Right atrium auricular region (tissue), 2 donors: ENCODE data around the gene MGAT3. TPM values are rescaled to one million over a fixed set of nuclear protein-coding genes. Genes with fewer than 3 reads are reported as not detected.

Experiments used
- DNase-seq: peaks from one replicate; pipeline ENCODE4 v3.0.0-alpha.2; 2019; ENCODE audit warnings: low spot score
- H3K27ac ChIP-seq, 2 donors: fragments of 200-600 bp; sonication (generic); 1 replicate in 1 of 2; 2 replicates in 1 of 2; pipeline ENCODE4 v1.5.1; 2016 to 2019
- H3K27me3 ChIP-seq, 2 donors: fragments of 200-600 bp; sonication (generic); one replicate each; pipeline versions ENCODE4 v1.5.1 to v1.6.0; 2017 to 2019
- H3K36me3 ChIP-seq: fragments of 200-600 bp; sonication (generic); one replicate; pipeline ENCODE4 v1.5.1; 2016
- H3K4me1 ChIP-seq, 2 donors: fragments of 200-600 bp; sonication (generic); one replicate each; pipeline versions ENCODE4 v1.5.1 to v1.6.0; 2017 to 2019
- H3K4me3 ChIP-seq, 2 donors: fragments of 200-600 bp; sonication (generic); 1 replicate in 1 of 2; 2 replicates in 1 of 2; pipeline ENCODE4 v1.5.1; 2017 to 2019; ENCODE audit warnings: mild to moderate bottlenecking in 1 of 2, moderate library complexity in 1 of 2
- H3K9me3 ChIP-seq, 2 donors: fragments of 200-600 bp; sonication (generic); one replicate each; pipeline ENCODE4 v1.5.1; 2019
- total RNA-seq, 2 donors: library from RNA; depleted of rRNA; stranded (reverse); fragments of >200 nt; gene quantifications; one replicate each; pipeline ENCODE4 v1.1.0, GENCODE V29; 2016
- TF ChIP-seq, protein P1 (sequence below), 2 donors: fragments of 200-600 bp; sonication (generic); IDR thresholded peaks; one replicate each; pipeline ENCODE4 v1.5.1; 2019; ENCODE audit warnings: antibody characterized with exemption in 2 of 2

The MGAT3 gene
- total RNA-seq, 2 donors from 2014 or later = 2.9 to 11.3 TPM

DNA sequence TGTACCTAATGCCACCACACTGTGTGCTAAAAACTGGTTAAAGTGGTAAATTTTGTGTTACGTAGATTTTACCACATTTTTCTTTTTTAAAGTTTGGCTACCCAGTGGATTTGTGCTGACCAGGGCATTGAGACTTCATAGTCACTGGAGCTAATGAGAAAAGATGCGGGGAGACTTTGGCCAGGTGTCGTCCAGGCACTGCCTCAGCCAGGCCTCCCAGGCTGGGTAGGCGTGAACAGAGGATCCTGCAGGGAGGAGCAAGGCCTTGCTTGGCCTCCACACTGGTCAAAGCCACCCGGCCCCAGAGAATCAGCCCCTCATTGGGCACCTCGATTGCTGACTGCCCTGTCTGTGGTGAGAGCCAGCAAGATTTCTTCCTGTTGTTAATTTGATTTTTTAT lies 13.4 kb upstream of the MGAT3 start:
- DNase-seq = no peak
- no peaks in the 10 kb centered on the region for H3K27me3 ChIP-seq
- no peak overlapping the region for H3K4me3 ChIP-seq
- H3K27ac ChIP-seq = no peak overlapping the region
- no peaks in the 10 kb centered on the region for H3K36me3 ChIP-seq
- TF ChIP-seq, protein P1, sequence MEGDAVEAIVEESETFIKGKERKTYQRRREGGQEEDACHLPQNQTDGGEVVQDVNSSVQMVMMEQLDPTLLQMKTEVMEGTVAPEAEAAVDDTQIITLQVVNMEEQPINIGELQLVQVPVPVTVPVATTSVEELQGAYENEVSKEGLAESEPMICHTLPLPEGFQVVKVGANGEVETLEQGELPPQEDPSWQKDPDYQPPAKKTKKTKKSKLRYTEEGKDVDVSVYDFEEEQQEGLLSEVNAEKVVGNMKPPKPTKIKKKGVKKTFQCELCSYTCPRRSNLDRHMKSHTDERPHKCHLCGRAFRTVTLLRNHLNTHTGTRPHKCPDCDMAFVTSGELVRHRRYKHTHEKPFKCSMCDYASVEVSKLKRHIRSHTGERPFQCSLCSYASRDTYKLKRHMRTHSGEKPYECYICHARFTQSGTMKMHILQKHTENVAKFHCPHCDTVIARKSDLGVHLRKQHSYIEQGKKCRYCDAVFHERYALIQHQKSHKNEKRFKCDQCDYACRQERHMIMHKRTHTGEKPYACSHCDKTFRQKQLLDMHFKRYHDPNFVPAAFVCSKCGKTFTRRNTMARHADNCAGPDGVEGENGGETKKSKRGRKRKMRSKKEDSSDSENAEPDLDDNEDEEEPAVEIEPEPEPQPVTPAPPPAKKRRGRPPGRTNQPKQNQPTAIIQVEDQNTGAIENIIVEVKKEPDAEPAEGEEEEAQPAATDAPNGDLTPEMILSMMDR (IDR thresholded peaks at IDR 0.05) = no peak
- H3K9me3 ChIP-seq = no peaks in the 10 kb centered on the region
- peaks cover 0 to 9% of the 10 kb centered on the region in 2 donors for H3K4me1 ChIP-seq

DNA sequence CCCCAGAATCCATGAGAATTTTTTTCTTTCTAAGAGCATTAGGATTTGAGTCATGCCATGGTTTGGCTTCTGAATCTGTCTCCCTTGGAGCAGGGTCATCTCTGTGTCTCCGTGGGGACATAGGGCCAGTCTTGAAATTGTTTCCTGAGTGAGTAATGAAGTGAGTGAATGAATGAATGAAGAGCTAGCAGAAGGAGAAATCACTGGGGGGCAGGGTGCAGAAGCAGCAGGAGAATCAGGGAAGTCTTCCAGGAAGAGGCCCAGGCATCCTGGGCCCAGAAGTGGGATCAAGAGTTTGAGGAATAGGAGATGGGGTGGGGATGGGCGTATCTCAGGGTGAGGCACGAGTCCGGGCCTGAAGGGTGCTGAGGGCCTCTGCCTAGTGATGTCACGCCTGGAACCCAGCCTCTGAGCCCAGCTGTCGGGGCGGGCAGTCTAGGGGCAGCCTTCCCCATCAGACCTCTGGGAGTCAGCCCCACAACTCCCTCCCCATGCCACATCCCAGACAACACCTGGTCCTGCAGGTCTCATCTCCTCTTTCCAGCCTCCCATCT lies 12.5 kb upstream of the MGAT3 start:
- H3K4me3 ChIP-seq = no peak overlapping the region
- H3K27ac ChIP-seq = no peak overlapping the region
- TF ChIP-seq, protein P1 (IDR thresholded peaks at IDR 0.05) = no peak
- no peaks in the 10 kb centered on the region for H3K4me1 ChIP-seq
- H3K27me3 ChIP-seq = no peaks in the 10 kb centered on the region
- H3K36me3 ChIP-seq = no peaks in the 10 kb centered on the region
- DNase-seq = no peak
- H3K9me3 ChIP-seq = no peaks in the 10 kb centered on the region

DNA sequence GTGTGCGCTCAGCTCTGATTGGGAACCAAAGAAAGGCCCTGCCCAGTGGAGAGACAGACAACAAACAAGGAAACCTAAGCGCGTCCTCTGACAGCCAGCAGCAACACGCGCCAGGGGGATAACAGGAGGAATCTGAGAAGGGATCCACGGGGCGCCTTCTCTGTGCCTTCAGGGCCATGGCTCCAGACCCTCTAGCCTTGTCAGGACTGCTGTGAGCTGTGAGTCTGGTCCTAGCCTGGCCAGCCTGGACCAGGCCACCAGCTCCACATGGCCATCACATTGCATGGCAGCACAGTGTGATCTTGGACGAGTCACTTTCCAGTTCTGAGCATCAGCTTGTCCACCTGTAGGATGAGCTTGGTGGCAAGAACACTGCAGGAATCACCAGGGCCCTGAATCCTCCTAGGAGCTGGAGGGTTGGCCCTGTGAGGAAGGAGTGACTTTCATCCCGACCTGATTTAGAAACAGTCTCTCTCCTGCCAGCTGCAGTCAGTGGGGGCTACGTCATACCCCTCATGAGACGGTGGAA lies 11.8 kb upstream of the MGAT3 start:
- Histone ChIP-seq H3K27me3 (no peaks in the 10 kb centered on the region), H3K27ac (no peak overlapping the region), H3K9me3 (no peaks in the 10 kb centered on the region), H3K4me1 (no peaks in the 10 kb centered on the region), H3K4me3 (no peak overlapping the region), H3K36me3 (no peaks in the 10 kb centered on the region)
- TF ChIP-seq, protein P1 (IDR thresholded peaks at IDR 0.05) = no peak
- no peak for DNase-seq

DNA sequence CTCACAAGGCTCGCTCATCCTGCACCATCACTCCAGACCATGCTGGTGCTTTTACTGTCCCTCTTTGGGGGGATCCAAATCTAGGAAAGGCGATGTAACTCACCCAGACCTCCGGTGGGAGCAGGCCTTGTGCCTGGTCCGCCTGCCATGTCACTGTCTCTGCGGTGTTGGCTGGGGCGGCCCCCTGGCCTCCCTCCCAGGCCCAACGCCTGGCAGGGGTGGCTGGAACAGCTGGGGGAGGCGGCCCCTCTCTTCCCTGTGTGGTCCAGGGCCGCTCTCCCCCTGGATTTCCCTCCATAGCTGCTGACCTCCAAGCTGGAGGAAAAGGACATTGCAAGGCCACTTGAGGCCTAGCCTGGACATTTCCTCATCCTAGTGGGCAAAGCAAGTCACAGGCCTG lies 11.1 kb upstream of the MGAT3 start:
- TF ChIP-seq, protein P1 (IDR thresholded peaks at IDR 0.05) = no peak
- Histone ChIP-seq H3K27me3 (no peaks in the 10 kb centered on the region), H3K36me3 (no peaks in the 10 kb centered on the region), H3K27ac (no peak overlapping the region), H3K4me3 (no peak overlapping the region), H3K9me3 (no peaks in the 10 kb centered on the region), H3K4me1 (no peaks in the 10 kb centered on the region)
- no peak for DNase-seq

DNA sequence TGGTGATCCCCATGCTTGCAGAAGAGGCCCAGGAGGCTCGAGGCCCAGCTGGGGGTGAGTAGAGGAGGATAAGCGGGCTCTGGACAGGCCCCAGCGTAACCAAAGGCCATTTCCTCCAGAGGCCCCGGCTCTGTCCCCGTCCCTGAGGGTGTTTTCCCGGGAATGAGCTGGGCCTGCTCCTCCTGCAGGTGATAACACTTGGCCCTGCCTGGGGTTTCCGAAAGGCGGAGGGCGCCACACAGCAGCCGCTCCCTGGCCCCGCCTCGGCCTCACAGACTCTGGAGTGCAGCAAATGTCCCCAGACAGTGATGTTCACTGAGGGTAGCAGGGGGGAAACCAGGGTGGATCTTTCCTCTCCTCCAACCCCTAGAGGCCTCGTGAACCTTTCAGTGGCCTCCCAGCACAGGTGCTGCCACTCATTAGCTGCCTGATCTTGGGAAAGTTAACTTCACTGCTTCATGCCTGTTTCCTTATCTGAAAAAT lies 10.5 kb upstream of the MGAT3 start:
- DNase-seq = no peak
- Histone ChIP-seq H3K4me3 (no peak overlapping the region), H3K27me3 (no peaks in the 10 kb centered on the region), H3K27ac (no peak overlapping the region), H3K4me1 (no peaks in the 10 kb centered on the region), H3K9me3 (no peaks in the 10 kb centered on the region), H3K36me3 (no peaks in the 10 kb centered on the region)
- TF ChIP-seq, protein P1 (IDR thresholded peaks at IDR 0.05) = no peak
